Psoas muscle (tissue), 8 donors: ENCODE results near the gene G6PC3. TPM values are rescaled to one million over a fixed set of nuclear protein-coding genes. Genes with fewer than 3 reads are reported as not detected.
"Not testable (repeated sequence)": the region's sequence is repeated elsewhere in the genome, so short reads cannot be mapped to it uniquely, and the experiment has no call there.

Experiments used
- ATAC-seq, 4 donors: fragments of 200-7000 bp; cut with Tn5 transposase; one replicate each; pipeline ENCODE4 v1.9.1; 2020; ENCODE audit warnings: moderate library complexity in 3 of 4, mild to moderate bottlenecking in 2 of 4
- DNase-seq, 2 donors: peaks; one replicate each; pipeline ENCODE4 v3.0.0-alpha.2; 2020
- H3K27ac ChIP-seq: fragments of 200-600 bp; one replicate; pipeline ENCODE4 v1.8.0; 2022
- H3K27me3 ChIP-seq, 3 donors: fragments of 200-600 bp in 1 of 3; one replicate each; pipeline versions ENCODE4 v1.6.1 to v1.8.0; 2013 to 2022; ENCODE audit warnings: low read length in 2 of 3, mild to moderate bottlenecking in 2 of 3, moderate library complexity in 1 of 3; ENCODE audit not compliant: insufficient read depth in 3 of 3
- H3K36me3 ChIP-seq, 2 donors: fragments of 200-600 bp in 1 of 2; one replicate each; pipeline versions ENCODE4 v1.6.1 to v1.8.0; 2013 to 2022; ENCODE audit warnings: low read depth in 1 of 2, mild to moderate bottlenecking in 1 of 2, moderate library complexity in 1 of 2; ENCODE audit not compliant: insufficient read depth in 1 of 2
- H3K4me1 ChIP-seq: fragments of 200-600 bp; one replicate; pipeline ENCODE4 v1.8.0; 2022
- H3K4me3 ChIP-seq: fragments of 200-600 bp; one replicate; pipeline ENCODE4 v1.8.0; 2022; ENCODE audit warnings: mild to moderate bottlenecking
- H3K9me3 ChIP-seq: fragments of 200-600 bp; one replicate; pipeline ENCODE4 v1.8.0; 2022
- CTCF ChIP-seq: fragments of 200-600 bp; IDR thresholded peaks from one replicate; pipeline ENCODE4 v1.8.0; 2022; ENCODE audit warnings: antibody characterized with exemption
- WGBS, 3 donors: extraction: QIAGEN DNeasy Blood & Tissue Kit; methylation state at CpG; one replicate each; pipeline versions ENCODE4 v1.1.6 to v1.1.7; 2013; 5-methylcytosine and 5-hydroxymethylcytosine counted together
- intact Hi-C, 2 donors: fragments of 100-400 bp; cut with DNase I; formaldehyde crosslinking; loops; one replicate each; pipeline versions ENCODE4 v1.11.0 to v1.14.2; 2022
- polyA plus RNA-seq, 3 donors: library from polyadenylated mRNA; stranded (reverse); fragments of 200-250 nt; gene quantifications; one replicate each; pipeline ENCODE4 v1.2.3, GENCODE V29; 2013
- total RNA-seq, 4 donors: library from RNA; stranded (reverse); fragmentation: NEBNext Ultra II Directional in 2 of 4; extraction: Animal tissue kit (Norgen Biotek cat#: 25700) in 2 of 4; gene quantifications; one replicate each; pipeline versions ENCODE4 v1.2.1 to v1.2.4, GENCODE V29; 2021 to 2023
- donor health status: healthy with polysubstance abuse.
- donor health status: DM: no; HTN: no; CAD: no; lungs with moderate emphysema.
- donor health status: Bipolar disorder and iron deficiency.
- donor health status: healthy.
- donor health status: DM: yes; HTN: yes; CAD: no.
- donor health status: DM: no; HTN: no; CAD: no.
- donor health status: DM: no; HTN: no; CAD: no.
- donor health status: DM: yes; HTN: yes; CAD: no.

G6PC3 gene
- total and polyA plus RNA-seq, 7 donors = 27.7 to 72.9 (median 43.3) TPM

- Histone ChIP-seq H3K27me3 (no peaks in the 10 kb centered on the region), H3K27ac (peak overlapping the region; percentile 21), H3K9me3 (no peaks in the 10 kb centered on the region), H3K36me3 (peaks cover 0 to 29% of the 10 kb centered on the region in 2 donors), H3K4me1 (peaks cover 68% of the 10 kb centered on the region), H3K4me3 (no peak overlapping the region)
- TF ChIP-seq CTCF = no peak
- no peak for ATAC-seq
- 40 to 64% (median 49%) methylated on average over 5 of the region's 5 CpGs for WGBS, 3 donors
- intact Hi-C loops = loop anchor here in 1 of 2 donors (5.0 to 10.0 kb wide), 2 partner anchors 104 to 177 kb away; partner anchors contain the start of genes PPY and TMEM101
- DNase-seq = no peak
Observed at GRCh38 chr17:44119062-44119461, 48.5 kb downstream of the G6PC3 start.

- no peak for TF ChIP-seq CTCF
- WGBS, 3 donors = 92 to 96% (median 94%) methylated on average over 2 of the region's 2 CpGs
- DNase-seq (no peak), ATAC-seq (no peak)
- Histone ChIP-seq H3K27me3 (no peaks in the 10 kb centered on the region), H3K9me3 (no peaks in the 10 kb centered on the region), H3K4me3 (no peak overlapping the region), H3K4me1 (peaks cover 68% of the 10 kb centered on the region), H3K27ac (peak overlapping the region; percentile 21), H3K36me3 (peaks cover 0 to 21% of the 10 kb centered on the region in 2 donors)
- intact Hi-C loops = loop anchor here in 1 of 2 donors (5.0 to 10.0 kb wide), 2 partner anchors 105 to 177 kb away; partner anchors contain the start of genes PPY and TMEM101
Observed at GRCh38 chr17:44119798-44120197, 49.3 kb downstream of the G6PC3 start.

- intact Hi-C loops, DNase-seq, H3K27me3 ChIP-seq, H3K27ac ChIP-seq, H3K4me3 ChIP-seq, ATAC-seq, H3K9me3 ChIP-seq: not testable (repeated sequence)
- Histone ChIP-seq H3K4me1 (peaks cover 64% of the 10 kb centered on the region), H3K36me3 (peaks cover 0 to 17% of the 10 kb centered on the region in 2 donors)
- WGBS, 3 donors = 85 to 87% (median 85%) methylated on average over 11 of the region's 11 CpGs
Observed at GRCh38 chr17:44120281-44120680, 49.7 kb downstream of the G6PC3 start.

- WGBS, 3 donors = 31 to 55% (median 41%) methylated on average over 9 of the region's 9 CpGs
- intact Hi-C loops = no loop called here
- no peak for TF ChIP-seq CTCF
- ATAC-seq (no peak), DNase-seq (no peak)
- Histone ChIP-seq H3K4me1 (peaks cover 57% of the 10 kb centered on the region), H3K27me3 (no peaks in the 10 kb centered on the region), H3K36me3 (peaks cover 0 to 12% of the 10 kb centered on the region in 2 donors), H3K9me3 (no peaks in the 10 kb centered on the region), H3K4me3 (peak overlapping the region; percentile 99), H3K27ac (peak overlapping the region; percentile 95)
Observed at GRCh38 chr17:44120851-44121605, 50.5 kb downstream of the G6PC3 start.

GRCh38 chr17:44121997-44122815 lies 51.7 kb downstream of the G6PC3 start:
- Histone ChIP-seq H3K9me3 (no peaks in the 10 kb centered on the region), H3K4me1 (peaks cover 53% of the 10 kb centered on the region), H3K36me3 (peaks cover 0 to 2% of the 10 kb centered on the region in 2 donors), H3K4me3 (peak overlapping the region; percentile 99), H3K27me3 (no peaks in the 10 kb centered on the region), H3K27ac (peak overlapping the region; percentile 95)
- no peak for DNase-seq
- WGBS, 3 donors = 25 to 45% (median 31%) methylated on average over 1 of the region's 1 CpG
- no peak for TF ChIP-seq CTCF
- no peak for ATAC-seq
- intact Hi-C loops = no loop called here
